Measurements from ENCODE around the gene CC2D2A.

DNA sequence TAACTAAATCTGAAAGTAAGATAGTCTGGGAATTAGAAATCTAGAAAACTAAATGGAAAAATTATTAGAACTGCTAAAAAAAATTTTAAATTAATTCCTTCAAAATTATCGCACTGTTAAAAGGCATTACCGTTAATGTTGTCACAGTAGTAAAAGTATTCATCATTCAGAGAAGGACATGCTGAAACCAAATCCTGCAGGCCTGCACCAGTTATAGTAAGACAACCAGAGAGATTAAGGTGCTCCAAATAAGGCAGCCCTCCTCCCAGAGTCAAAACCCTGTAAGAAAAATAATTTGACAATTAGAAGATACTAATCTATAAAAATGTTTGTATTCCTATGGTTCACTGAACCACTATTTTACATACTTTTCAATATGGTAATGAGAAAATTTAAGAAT lies 142.5 kb downstream of the CC2D2A start:
- TF ChIP-seq, protein P1, sequence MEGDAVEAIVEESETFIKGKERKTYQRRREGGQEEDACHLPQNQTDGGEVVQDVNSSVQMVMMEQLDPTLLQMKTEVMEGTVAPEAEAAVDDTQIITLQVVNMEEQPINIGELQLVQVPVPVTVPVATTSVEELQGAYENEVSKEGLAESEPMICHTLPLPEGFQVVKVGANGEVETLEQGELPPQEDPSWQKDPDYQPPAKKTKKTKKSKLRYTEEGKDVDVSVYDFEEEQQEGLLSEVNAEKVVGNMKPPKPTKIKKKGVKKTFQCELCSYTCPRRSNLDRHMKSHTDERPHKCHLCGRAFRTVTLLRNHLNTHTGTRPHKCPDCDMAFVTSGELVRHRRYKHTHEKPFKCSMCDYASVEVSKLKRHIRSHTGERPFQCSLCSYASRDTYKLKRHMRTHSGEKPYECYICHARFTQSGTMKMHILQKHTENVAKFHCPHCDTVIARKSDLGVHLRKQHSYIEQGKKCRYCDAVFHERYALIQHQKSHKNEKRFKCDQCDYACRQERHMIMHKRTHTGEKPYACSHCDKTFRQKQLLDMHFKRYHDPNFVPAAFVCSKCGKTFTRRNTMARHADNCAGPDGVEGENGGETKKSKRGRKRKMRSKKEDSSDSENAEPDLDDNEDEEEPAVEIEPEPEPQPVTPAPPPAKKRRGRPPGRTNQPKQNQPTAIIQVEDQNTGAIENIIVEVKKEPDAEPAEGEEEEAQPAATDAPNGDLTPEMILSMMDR (conservative IDR thresholded peaks at IDR 0.05; ENCODE audit: low read length), result no peak
- TF ChIP-seq EZH2phosphoT487 (IDR thresholded peaks at IDR 0.05; ENCODE audit: borderline replicate concordance, low read depth, low read length), result no peak
